GM12873 (cell line): ENCODE data around the gene KLHL22.

ENCODE experiments used
- CTCF ChIP-seq: IDR thresholded peaks from 2 replicates; pipeline ENCODE4 v1.5.1; 2012; ENCODE audit warnings: low read depth, mild to moderate bottlenecking, moderate library complexity, low read length, control low read depth; ENCODE audit not compliant: insufficient read depth; ENCODE audit errors: missing control alignments

KLHL22 gene

GRCh38 chr22:20430720-20431510, 64.7 kb downstream of the KLHL22 start:
- peak; percentile 42 for TF ChIP-seq CTCF

GRCh38 chr22:20430101-20430719, 65.4 kb downstream of the KLHL22 start:
- TF ChIP-seq CTCF, result no peak

GRCh38 chr22:20429254-20430100, 66.1 kb downstream of the KLHL22 start:
- TF ChIP-seq CTCF, result no peak

GRCh38 chr22:20428496-20429253, 66.9 kb downstream of the KLHL22 start:
- TF ChIP-seq CTCF, result no peak

- TF ChIP-seq CTCF, result no peak
Measured at GRCh38 chr22:20427945-20428417, 67.6 kb downstream of the KLHL22 start.

GRCh38 chr22:20427104-20427944, 68.3 kb downstream of the KLHL22 start:
- no peak for TF ChIP-seq CTCF
